Mesenchymal stem cell (in vitro differentiated cells and primary cell): ENCODE results near the gene SPAAR.

Source experiments
- DNase-seq: peaks from one replicate; pipeline ENCODE4 v3.0.0-alpha.2; 2013
- H2AFZ ChIP-seq: one replicate; pipeline ENCODE4 v1.6.1; 2013; ENCODE audit warnings: low read depth, mild to moderate bottlenecking, control low read depth, inconsistent platforms, low read length, moderate library complexity
- H2AK5ac ChIP-seq: 2 replicates; pipeline ENCODE4 v1.6.1; 2013; ENCODE audit warnings: low read length, moderate library complexity, mild to moderate bottlenecking, inconsistent platforms; ENCODE audit not compliant: severe bottlenecking
- H2BK120ac ChIP-seq: one replicate; pipeline ENCODE4 v1.6.1; 2013; ENCODE audit warnings: low read depth, mild to moderate bottlenecking, inconsistent platforms, low read length, moderate library complexity
- H2BK12ac ChIP-seq, 2 experiments: one replicate each; pipeline ENCODE4 v1.6.1; 2013; ENCODE audit warnings: inconsistent platforms in 2 of 2, low read length in 2 of 2, mild to moderate bottlenecking in 2 of 2, moderate library complexity in 2 of 2, control low read depth in 1 of 2
- H2BK15ac ChIP-seq: one replicate; pipeline ENCODE4 v1.6.1; 2013; ENCODE audit warnings: mild to moderate bottlenecking, low read depth, inconsistent platforms; ENCODE audit not compliant: poor library complexity, severe bottlenecking
- H2BK5ac ChIP-seq: 2 replicates; pipeline ENCODE4 v1.6.1; 2013; ENCODE audit warnings: low read depth, mild to moderate bottlenecking, low read length, control low read depth, inconsistent platforms; ENCODE audit not compliant: poor library complexity, severe bottlenecking
- H3K14ac ChIP-seq, 2 experiments: one replicate each; pipeline ENCODE4 v1.6.1; 2013; ENCODE audit warnings: inconsistent platforms in 2 of 2, low read length in 2 of 2, control low read depth in 1 of 2, mild to moderate bottlenecking in 1 of 2, moderate library complexity in 1 of 2
- H3K18ac ChIP-seq, 2 experiments: one replicate each; pipeline ENCODE4 v1.6.1; 2013; ENCODE audit warnings: inconsistent platforms in 2 of 2, low read length in 2 of 2, control low read depth in 1 of 2, low read depth in 1 of 2, mild to moderate bottlenecking in 1 of 2
- H3K23ac ChIP-seq, 2 experiments: one replicate each; pipeline ENCODE4 v1.6.1; 2013; ENCODE audit warnings: inconsistent platforms in 2 of 2, low read length in 2 of 2, mild to moderate bottlenecking in 2 of 2, moderate library complexity in 2 of 2, control low read depth in 1 of 2
- H3K27ac ChIP-seq: 2 replicates; pipeline ENCODE4 v1.5.1; 2013; ENCODE audit warnings: mild to moderate bottlenecking, moderate library complexity, low read length, control low read depth, inconsistent platforms; ENCODE audit not compliant: poor library complexity, severe bottlenecking
- H3K27me3 ChIP-seq, 2 experiments: 2 replicates each; pipeline versions ENCODE4 v1.6.1 to v1.7.0; 2013; ENCODE audit warnings: low read length in 2 of 2, mild to moderate bottlenecking in 2 of 2, moderate library complexity in 2 of 2, control low read depth in 1 of 2, inconsistent platforms in 1 of 2; ENCODE audit not compliant: control insufficient read depth in 1 of 2, insufficient read depth in 1 of 2
- H3K36me3 ChIP-seq, 2 experiments: 2 replicates each; pipeline versions ENCODE4 v1.6.1 to v1.7.0; 2013; ENCODE audit warnings: low read length in 2 of 2, control low read depth in 1 of 2, inconsistent platforms in 1 of 2, low read depth in 1 of 2, mild to moderate bottlenecking in 1 of 2; ENCODE audit not compliant: insufficient read depth in 2 of 2, control insufficient read depth in 1 of 2
- H3K4ac ChIP-seq, 2 experiments: one replicate each; pipeline ENCODE4 v1.6.1; 2013; ENCODE audit warnings: inconsistent platforms in 2 of 2, low read length in 2 of 2, mild to moderate bottlenecking in 2 of 2, moderate library complexity in 2 of 2, control low read depth in 1 of 2, low read depth in 1 of 2
- H3K4me1 ChIP-seq: 2 replicates; pipeline ENCODE4 v1.6.1; 2013; ENCODE audit warnings: low read depth, low read length, control low read depth; ENCODE audit not compliant: control insufficient read depth, insufficient read depth
- H3K4me2 ChIP-seq: 2 replicates; pipeline ENCODE4 v1.6.1; 2013; ENCODE audit warnings: low read length, mild to moderate bottlenecking, inconsistent platforms; ENCODE audit not compliant: poor library complexity, severe bottlenecking
- H3K4me3 ChIP-seq, 2 experiments: 2 replicates each; pipeline versions ENCODE4 v1.5.1 to v1.7.0; 2013; ENCODE audit warnings: low read length in 2 of 2, mild to moderate bottlenecking in 2 of 2, control low read depth in 1 of 2, low read depth in 1 of 2; ENCODE audit not compliant: insufficient read depth in 1 of 2
- H3K79me1 ChIP-seq: replicated peaks from 2 replicates; pipeline ENCODE4 v1.6.1; 2013; ENCODE audit warnings: mild to moderate bottlenecking, control low read depth, low read length, inconsistent platforms; ENCODE audit not compliant: poor library complexity, severe bottlenecking
- H3K9ac ChIP-seq: 2 replicates; pipeline ENCODE4 v1.7.0; 2013; ENCODE audit warnings: mild to moderate bottlenecking, low read length, moderate library complexity
- H3K9me3 ChIP-seq: 2 replicates; pipeline ENCODE4 v1.7.0; 2013; ENCODE audit warnings: mild to moderate bottlenecking, low read length; ENCODE audit not compliant: control insufficient read depth
- H4K8ac ChIP-seq: one replicate; pipeline ENCODE4 v1.6.1; 2013; ENCODE audit warnings: inconsistent platforms, mild to moderate bottlenecking, low read length, moderate library complexity
- H4K91ac ChIP-seq: one replicate; pipeline ENCODE4 v1.6.1; 2013; ENCODE audit warnings: mild to moderate bottlenecking, low read length, inconsistent platforms
- WGBS: methylation state at CpG from one replicate; pipeline ENCODE4 v1.1.7; 2013; ENCODE audit warnings: mixed read lengths; 5-methylcytosine and 5-hydroxymethylcytosine counted together

SPAAR gene

GRCh38 chr9:35863583-35863982 is 45.7 kb upstream of the SPAAR start:
- DNase-seq = no peak
- Histone ChIP-seq H2BK5ac (no peak overlapping the region), H3K9me3 (no peaks in the 10 kb centered on the region), H3K9ac (no peak overlapping the region), H2AFZ (no peak overlapping the region), H3K4me3 (no peak overlapping the region), H3K4ac (no peak overlapping the region), H4K8ac (no peak overlapping the region), H3K79me1 (no peaks in the 10 kb centered on the region), H3K4me1 (peaks cover under 1% of the 10 kb centered on the region), H2BK120ac (no peak overlapping the region), H2BK12ac (no peak overlapping the region), H3K27ac (no peak overlapping the region), H2BK15ac (no peak overlapping the region), H2AK5ac (no peak overlapping the region), H3K14ac (no peak overlapping the region), H4K91ac (no peak overlapping the region), H3K4me2 (no peak overlapping the region), H3K18ac (no peak overlapping the region), H3K27me3 (peaks cover 50 to 51% of the 10 kb centered on the region in 2 experiments), H3K36me3 (no peaks in the 10 kb centered on the region), H3K23ac (no peak overlapping the region)
- 73% methylated on average over 8 of the region's 8 CpGs for WGBS

DNA sequence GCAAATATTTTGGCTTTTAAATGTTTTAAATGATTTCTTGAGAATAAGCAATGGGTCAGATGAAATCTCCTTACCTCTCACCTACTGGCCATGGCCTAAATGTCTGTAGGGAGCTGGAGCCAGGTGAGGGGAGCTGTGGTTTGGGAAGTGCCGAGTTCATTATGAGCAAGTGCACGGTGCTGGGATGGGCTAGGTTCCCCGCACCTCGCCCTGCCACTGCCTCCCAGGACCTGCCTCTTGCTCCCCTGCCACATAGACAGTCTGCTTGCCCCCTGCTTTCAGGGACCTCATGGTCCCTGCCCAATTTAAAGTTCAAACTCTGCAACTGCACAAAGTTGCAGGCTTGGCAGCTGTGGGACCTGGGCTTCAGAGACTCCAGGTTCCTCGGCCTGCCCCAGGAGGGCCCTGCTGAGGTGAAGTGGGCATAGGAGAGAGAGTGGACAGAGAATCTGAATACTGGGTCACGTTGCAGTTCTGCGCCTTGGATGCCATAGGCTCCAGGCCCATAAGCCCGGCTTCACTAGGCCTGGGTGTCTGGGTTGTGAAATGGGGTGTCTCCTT is 44.5 kb upstream of the SPAAR start:
- DNase-seq = no peak
- Histone ChIP-seq H4K91ac (no peak overlapping the region), H3K9ac (no peak overlapping the region), H3K4me2 (no peak overlapping the region), H2BK12ac (no peak overlapping the region), H3K4ac (no peak overlapping the region), H3K14ac (no peak overlapping the region), H3K4me1 (peaks cover 2% of the 10 kb centered on the region), H3K4me3 (no peak overlapping the region), H3K18ac (no peak overlapping the region), H3K23ac (no peak overlapping the region), H3K36me3 (no peaks in the 10 kb centered on the region), H2BK120ac (no peak overlapping the region), H4K8ac (no peak overlapping the region), H2AK5ac (no peak overlapping the region), H2BK5ac (no peak overlapping the region), H3K9me3 (no peaks in the 10 kb centered on the region), H2BK15ac (no peak overlapping the region), H3K27ac (no peak overlapping the region), H2AFZ (no peak overlapping the region), H3K27me3 (peaks cover 40 to 51% of the 10 kb centered on the region in 2 experiments), H3K79me1 (no peaks in the 10 kb centered on the region)
- 77% methylated on average over 8 of the region's 8 CpGs for WGBS

GRCh38 chr9:35867538-35867937 is 41.8 kb upstream of the SPAAR start:
- Histone ChIP-seq H2BK120ac (no peak overlapping the region), H3K23ac (no peak overlapping the region), H2BK5ac (no peak overlapping the region), H3K27me3 (peaks cover 17 to 23% of the 10 kb centered on the region in 2 experiments), H3K4me3 (no peak overlapping the region), H3K18ac (no peak overlapping the region), H3K9me3 (no peaks in the 10 kb centered on the region), H3K9ac (no peak overlapping the region), H3K4me1 (peaks cover 2% of the 10 kb centered on the region), H3K4ac (no peak overlapping the region), H2AK5ac (no peak overlapping the region), H3K4me2 (no peak overlapping the region), H2BK15ac (no peak overlapping the region), H3K27ac (no peak overlapping the region), H3K14ac (no peak overlapping the region), H4K8ac (no peak overlapping the region), H2BK12ac (no peak overlapping the region), H2AFZ (no peak overlapping the region), H3K36me3 (no peaks in the 10 kb centered on the region), H3K79me1 (no peaks in the 10 kb centered on the region), H4K91ac (no peak overlapping the region)
- 84% methylated on average over 4 of the region's 4 CpGs for WGBS
- no peak for DNase-seq

- Histone ChIP-seq H3K9me3 (no peaks in the 10 kb centered on the region), H3K36me3 (no peaks in the 10 kb centered on the region), H3K4me3 (no peak overlapping the region), H2BK120ac (no peak overlapping the region), H3K14ac (no peak overlapping the region), H3K18ac (no peak overlapping the region), H4K91ac (no peak overlapping the region), H2AK5ac (no peak overlapping the region), H3K79me1 (no peaks in the 10 kb centered on the region), H3K4me2 (no peak overlapping the region), H2BK15ac (no peak overlapping the region), H2BK5ac (no peak overlapping the region), H3K27me3 (peaks cover 4 to 10% of the 10 kb centered on the region in 2 experiments), H3K9ac (no peak overlapping the region), H3K4ac (no peak overlapping the region), H2AFZ (no peak overlapping the region), H4K8ac (no peak overlapping the region), H2BK12ac (no peak overlapping the region), H3K23ac (no peak overlapping the region), H3K27ac (no peak overlapping the region), H3K4me1 (peaks cover 2% of the 10 kb centered on the region)
- no peak for DNase-seq
- 79% methylated on average over 2 of the region's 2 CpGs for WGBS
Measured at GRCh38 chr9:35868933-35869332, 40.4 kb upstream of the SPAAR start.
